Heart right ventricle (tissue), 16 donors: Measurements from ENCODE around the gene GNA12. TPM values are rescaled to one million over a fixed set of nuclear protein-coding genes. Genes with fewer than 3 reads are reported as not detected.
A peak's percentile ranks its signal among the peaks of the same experiment; 100 is the strongest.

Experiments
- ATAC-seq, 8 donors: fragments of 200-7000 bp; cut with Tn5 transposase; one replicate each; pipeline ENCODE4 v1.9.1; 2020; ENCODE audit warnings: mild to moderate bottlenecking in 8 of 8, moderate library complexity in 8 of 8, moderate number of reproducible peaks in 1 of 8
- DNase-seq, 2 donors: peaks; one replicate each; pipeline ENCODE4 v3.0.0-alpha.2; 2020
- H3K27ac ChIP-seq, 10 donors: fragments of 200-600 bp; sonication (generic) in 2 of 10; one replicate each; pipeline versions ENCODE4 v1.5.0 to v1.8.0; 2020 to 2022; ENCODE audit warnings: mild to moderate bottlenecking in 3 of 10
- H3K27me3 ChIP-seq, 7 donors: fragments of 200-600 bp; one replicate each; pipeline ENCODE4 v1.8.0; 2021 to 2022; ENCODE audit warnings: mild to moderate bottlenecking in 2 of 7
- H3K36me3 ChIP-seq, 9 donors: fragments of 200-600 bp; sonication (generic) in 1 of 9; one replicate each; pipeline versions ENCODE4 v1.5.0 to v1.8.0; 2020 to 2022; ENCODE audit warnings: mild to moderate bottlenecking in 2 of 9
- H3K4me1 ChIP-seq, 9 donors: fragments of 200-600 bp; sonication (generic) in 1 of 9; one replicate each; pipeline versions ENCODE4 v1.5.0 to v1.8.0; 2020 to 2022; ENCODE audit warnings: mild to moderate bottlenecking in 4 of 9
- H3K4me3 ChIP-seq, 10 donors: fragments of 200-600 bp; sonication (generic) in 2 of 10; one replicate each; pipeline versions ENCODE4 v1.5.0 to v1.8.0; 2020 to 2022; ENCODE audit warnings: mild to moderate bottlenecking in 7 of 10, moderate library complexity in 2 of 10
- H3K9me3 ChIP-seq, 11 donors: fragments of 200-600 bp in 10 of 11; sonication (generic) in 2 of 11; one replicate each; pipeline versions ENCODE4 v1.5.0 to v1.8.0; 2013 to 2022; ENCODE audit warnings: mild to moderate bottlenecking in 2 of 11, control low read depth in 1 of 11, moderate library complexity in 1 of 11
- WGBS, 2 donors: extraction: QIAGEN DNeasy Blood & Tissue Kit; methylation state at CpG; one replicate each; pipeline ENCODE4 v1.1.7; 2013; ENCODE audit warnings: inconsistent platforms in 1 of 2; 5-methylcytosine and 5-hydroxymethylcytosine counted together
- intact Hi-C, 10 donors: fragments of 100-400 bp; cut with DNase I; formaldehyde crosslinking; loops; one replicate each; pipeline versions ENCODE4 v1.11.1 to v1.14.2; 2022
- polyA plus RNA-seq, 2 donors: library from polyadenylated mRNA; stranded (reverse); fragments of 200-250 nt; gene quantifications; one replicate each; pipeline ENCODE4 v1.2.3, GENCODE V29; 2013
- total RNA-seq, 10 donors: library from RNA; stranded (reverse); fragmentation: NEBNext Ultra II Directional in 3 of 10; extraction: Animal tissue kit (Norgen Biotek cat#: 25700) in 3 of 10; gene quantifications; one replicate each; pipeline versions ENCODE4 v1.2.1 to v1.2.4, GENCODE V29; 2021 to 2023
- TF ChIP-seq, protein P1 (sequence below), 9 donors: fragments of 200-600 bp; sonication (generic) in 2 of 9; IDR thresholded peaks; one replicate each; pipeline versions ENCODE4 v1.5.0 to v1.8.0; 2021 to 2022; ENCODE audit warnings: antibody characterized with exemption in 9 of 9, mild to moderate bottlenecking in 5 of 9, moderate library complexity in 1 of 9
- donor health status: Arrhythmogenic right ventricular cardiomyopathy.
- donor health status: ischemic (EF 13 %, LVEDD 7.1; RV severe dilation, severe dysfunction).
- donor health status: healthy with polysubstance abuse.
- donor health status: DM: no; HTN: yes; CAD: no.
- donor health status: DM: no; HTN: no; CAD: no.
- donor health status: ischemic (EF 25% LVEDD 6.9; RV normal size, moderate dysfunction).
- donor health status: ischemic (EF 25% LVEDD 5.7; RV mildly dilated, moderate dysfunction).
- donor health status: healthy.
- donor health status: DM: yes; HTN: yes; CAD: no.
- donor health status: Ischemic cardiomyopathy.
- donor health status: ischemic (EF 35%, LVEDD 5.7; RV mildly dilated, moderate dysfunction).
- donor health status: nonischemic (EF 11% LVEDD 7.7; RV severe dilation, severe dysfunction).
- donor health status: DM: yes; HTN: yes; CAD: no.
- donor health status: PGD.
- donor health status: ischemic (EF 29% LVEDD 5.4; RV normal size, mild dysfunction).
- donor health status: nonischemic (EF 23%, LVEDD 6.1; RV moderate dilation, normal function).

The GNA12 gene
- total and polyA plus RNA-seq, 12 donors, result 6.4 to 46.4 (median 33.9) TPM

GRCh38 chr7:2735744-2736143 is 108.4 kb downstream of the GNA12 start:
- WGBS, 2 donors, result 68 to 74% methylated on average over 13 of the region's 13 CpGs
- intact Hi-C loops, result loop anchor here in 3 of 10 donors (5.0 to 10.0 kb wide), 2 partner anchors 107 to 109 kb away; partner anchors contain the start of gene GNA12 (in 3 of the 3)
- Histone ChIP-seq H3K36me3 (peaks cover 0 to 11% (median 4%) of the 10 kb centered on the region in 9 donors), H3K4me3 (no peak overlapping the region), H3K9me3 (peaks cover 0 to 9% (median 0%) of the 10 kb centered on the region in 11 donors), H3K27ac (peak overlapping the region in 6 of 10 donors; percentile 47 to 83 (median 66)), H3K4me1 (peaks cover 22 to 66% (median 54%) of the 10 kb centered on the region in 9 donors), H3K27me3 (no peaks in the 10 kb centered on the region)
- no peak for ATAC-seq
- DNase-seq, result no peak
- TF ChIP-seq, protein P1, sequence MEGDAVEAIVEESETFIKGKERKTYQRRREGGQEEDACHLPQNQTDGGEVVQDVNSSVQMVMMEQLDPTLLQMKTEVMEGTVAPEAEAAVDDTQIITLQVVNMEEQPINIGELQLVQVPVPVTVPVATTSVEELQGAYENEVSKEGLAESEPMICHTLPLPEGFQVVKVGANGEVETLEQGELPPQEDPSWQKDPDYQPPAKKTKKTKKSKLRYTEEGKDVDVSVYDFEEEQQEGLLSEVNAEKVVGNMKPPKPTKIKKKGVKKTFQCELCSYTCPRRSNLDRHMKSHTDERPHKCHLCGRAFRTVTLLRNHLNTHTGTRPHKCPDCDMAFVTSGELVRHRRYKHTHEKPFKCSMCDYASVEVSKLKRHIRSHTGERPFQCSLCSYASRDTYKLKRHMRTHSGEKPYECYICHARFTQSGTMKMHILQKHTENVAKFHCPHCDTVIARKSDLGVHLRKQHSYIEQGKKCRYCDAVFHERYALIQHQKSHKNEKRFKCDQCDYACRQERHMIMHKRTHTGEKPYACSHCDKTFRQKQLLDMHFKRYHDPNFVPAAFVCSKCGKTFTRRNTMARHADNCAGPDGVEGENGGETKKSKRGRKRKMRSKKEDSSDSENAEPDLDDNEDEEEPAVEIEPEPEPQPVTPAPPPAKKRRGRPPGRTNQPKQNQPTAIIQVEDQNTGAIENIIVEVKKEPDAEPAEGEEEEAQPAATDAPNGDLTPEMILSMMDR (IDR thresholded peaks at IDR 0.05), result no peak

- WGBS, 2 donors, result 30 to 34% methylated on average over 33 of the region's 33 CpGs
- intact Hi-C loops, result loop anchor here in 3 of 10 donors (5.0 to 10.0 kb wide), 2 partner anchors 107 to 110 kb away; partner anchors contain the start of gene GNA12 (in 3 of the 3)
- peak; percentile 44 to 78 (median 54) for ATAC-seq
- Histone ChIP-seq H3K4me3 (peak overlapping the region in 4 of 10 donors; percentile 1 to 23 (median 7)), H3K9me3 (peaks cover 0 to 9% (median 0%) of the 10 kb centered on the region in 11 donors), H3K36me3 (peaks cover 0 to 19% (median 4%) of the 10 kb centered on the region in 9 donors), H3K27me3 (no peaks in the 10 kb centered on the region), H3K4me1 (peaks cover 22 to 66% (median 54%) of the 10 kb centered on the region in 9 donors), H3K27ac (peak overlapping the region; percentile 19 to 83 (median 60))
- TF ChIP-seq, protein P1 (IDR thresholded peaks at IDR 0.05), result no peak
- peak in 1 of 2 donors; percentile 47 for DNase-seq
These were observed 109.1 kb downstream of the GNA12 start for GRCh38 chr7:2734751-2735571.

DNA sequence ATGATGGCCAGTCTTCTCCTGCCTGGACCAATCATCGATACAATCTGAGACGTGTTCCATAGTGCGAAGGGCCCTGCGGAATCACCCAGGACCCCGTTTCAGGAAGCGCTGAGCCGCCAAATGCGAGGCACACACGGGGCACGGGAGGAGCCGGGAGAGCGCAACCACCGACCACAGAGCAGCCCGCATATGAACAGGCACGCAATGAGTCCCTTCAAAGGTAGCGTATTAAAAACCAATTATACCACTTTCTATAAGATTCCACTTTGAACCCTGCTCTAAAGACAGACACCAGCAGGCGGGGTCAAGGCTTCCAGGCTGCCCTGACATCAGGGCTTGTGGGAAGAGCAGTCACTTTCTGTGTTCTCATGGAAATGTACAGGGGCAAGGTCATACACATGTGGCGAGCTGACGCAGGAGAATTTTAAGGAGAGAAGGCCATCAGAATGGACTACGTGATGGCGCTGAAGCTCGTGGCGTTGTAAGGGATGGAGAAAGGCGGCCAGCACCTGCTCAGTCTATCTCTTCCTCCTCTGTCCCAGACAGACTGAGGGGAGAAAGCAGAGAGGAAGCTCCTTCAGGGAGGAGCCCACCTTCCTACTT is 109.9 kb downstream of the GNA12 start:
- H3K4me3 ChIP-seq, result peak overlapping the region in 1 of 10 donors; percentile 23
- no peaks in the 10 kb centered on the region for H3K27me3 ChIP-seq
- TF ChIP-seq, protein P1 (IDR thresholded peaks at IDR 0.05), result no peak
- DNase-seq (no peak), ATAC-seq (no peak)
- intact Hi-C loops, result loop anchor here in 1 of 10 donors (10.0 kb wide), 1 partner anchor 111 kb away; the partner anchor contains the start of gene GNA12
- peaks cover 0 to 9% (median 0%) of the 10 kb centered on the region in 11 donors for H3K9me3 ChIP-seq
- 91 to 95% methylated on average over 24 of the region's 24 CpGs for WGBS, 2 donors
- peaks cover 0 to 27% (median 4%) of the 10 kb centered on the region in 9 donors for H3K36me3 ChIP-seq
- H3K27ac ChIP-seq, result peak overlapping the region in 9 of 10 donors; percentile 19 to 83 (median 61)
- H3K4me1 ChIP-seq, result peaks cover 22 to 67% (median 54%) of the 10 kb centered on the region in 9 donors
